ENCODE data around the gene PDZD2.
"Not testable (repeated sequence)": the region's sequence is repeated elsewhere in the genome, so short reads cannot be mapped to it uniquely, and the experiment has no call there.

PDZD2 gene

GRCh38 chr5:32057187-32058096, 418.5 kb downstream of the PDZD2 start:
- peak; percentile 8 for DNase-seq

- DNase-seq, result no peak
Observed at GRCh38 chr5:32058101-32058500, 419.2 kb downstream of the PDZD2 start.

- DNase-seq, result no peak
Observed at GRCh38 chr5:32058997-32059396, 420.1 kb downstream of the PDZD2 start.

DNA sequence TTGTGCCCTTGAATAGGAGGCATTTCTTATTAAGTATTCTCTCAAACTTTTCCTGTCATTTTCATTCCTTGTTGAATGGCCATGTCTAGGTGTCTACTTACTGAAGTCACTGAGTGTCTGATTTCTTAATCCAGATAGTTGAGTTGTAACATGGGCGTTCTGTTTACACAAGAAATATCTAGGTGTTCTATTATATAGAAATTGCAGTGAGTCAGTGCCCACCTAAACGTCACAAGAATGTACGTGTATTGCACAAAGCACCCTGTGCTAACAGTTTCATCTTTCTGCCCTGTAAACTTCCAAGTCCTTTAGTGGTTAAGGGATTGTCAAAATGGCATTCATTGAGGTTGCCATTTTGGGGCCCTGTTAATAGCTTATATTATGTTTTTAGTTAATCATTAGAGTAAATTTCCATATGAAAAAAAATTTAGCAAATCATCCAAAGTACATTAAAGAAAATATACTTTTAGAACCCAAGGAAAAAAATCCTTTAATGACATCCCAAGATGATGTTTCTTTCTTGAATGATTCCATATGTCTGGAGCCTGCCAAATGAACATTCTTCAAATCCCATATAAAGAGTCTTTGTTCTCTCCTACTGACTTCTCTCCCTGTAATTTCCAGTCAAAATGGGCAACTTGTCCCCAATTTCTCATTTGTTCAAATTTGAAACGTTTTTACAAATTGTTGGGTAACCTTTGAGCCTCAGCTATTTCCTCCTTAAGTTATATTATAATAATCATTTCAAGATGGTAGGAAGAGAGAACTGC, 421.0 kb downstream of the PDZD2 start:
- no peak for DNase-seq

GRCh38 chr5:32061236-32061635, 422.3 kb downstream of the PDZD2 start:
- DNase-seq, result no peak

GRCh38 chr5:32066448-32066847, 427.5 kb downstream of the PDZD2 start:
- no peak for DNase-seq

DNA sequence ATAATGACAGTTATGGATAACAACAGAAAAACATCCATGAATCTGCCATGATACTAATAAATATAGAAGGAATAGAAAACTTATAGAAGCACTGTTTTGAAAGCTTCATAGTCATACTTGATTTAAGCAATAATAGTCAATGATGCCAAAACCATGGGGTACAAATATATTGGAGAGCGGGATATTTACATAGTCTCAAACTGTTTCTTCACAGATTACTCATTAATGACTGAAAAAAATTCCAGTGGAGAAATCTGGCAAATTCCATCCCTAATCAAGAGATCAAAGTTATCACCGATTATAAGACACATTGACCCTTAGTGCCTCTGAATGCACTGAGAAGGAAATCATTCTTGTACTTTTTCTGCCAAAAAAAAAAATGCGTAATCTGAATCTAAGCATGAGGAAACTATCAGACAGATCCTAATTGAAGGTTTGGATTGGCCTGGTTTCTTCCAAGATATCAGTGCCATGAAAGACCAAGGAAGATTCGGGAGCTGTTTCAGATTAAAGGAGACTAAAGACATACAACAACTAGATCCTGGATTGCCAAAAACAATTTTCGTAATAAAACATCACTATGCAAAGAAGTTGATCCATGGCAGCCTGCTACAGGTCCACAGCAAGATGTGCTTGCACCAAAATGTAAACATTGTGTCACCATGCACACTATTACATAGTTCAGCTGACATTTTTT, 429.0 kb downstream of the PDZD2 start:
- DNase-seq, result no peak

DNA sequence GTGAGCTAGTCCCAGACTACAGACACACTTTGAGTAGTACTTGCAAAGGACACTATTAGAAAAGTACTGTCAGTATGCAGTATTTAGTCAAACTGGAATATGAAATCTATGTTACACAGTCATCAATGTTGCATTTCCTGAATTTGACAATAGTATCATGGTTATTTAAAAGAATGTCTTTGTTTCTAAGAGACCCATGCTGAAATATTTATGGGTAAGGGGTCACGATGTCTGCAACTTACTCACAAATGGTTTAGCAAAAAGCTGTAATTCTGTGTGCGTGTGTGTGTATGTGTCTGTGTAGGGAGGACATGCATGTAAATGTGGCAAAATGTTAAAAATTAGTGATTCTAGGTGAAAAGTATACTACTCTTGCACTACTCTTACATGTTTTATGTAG, 429.6 kb downstream of the PDZD2 start:
- no peak for DNase-seq

- DNase-seq, result no peak
Observed at GRCh38 chr5:32069396-32069795, 430.5 kb downstream of the PDZD2 start.

DNA sequence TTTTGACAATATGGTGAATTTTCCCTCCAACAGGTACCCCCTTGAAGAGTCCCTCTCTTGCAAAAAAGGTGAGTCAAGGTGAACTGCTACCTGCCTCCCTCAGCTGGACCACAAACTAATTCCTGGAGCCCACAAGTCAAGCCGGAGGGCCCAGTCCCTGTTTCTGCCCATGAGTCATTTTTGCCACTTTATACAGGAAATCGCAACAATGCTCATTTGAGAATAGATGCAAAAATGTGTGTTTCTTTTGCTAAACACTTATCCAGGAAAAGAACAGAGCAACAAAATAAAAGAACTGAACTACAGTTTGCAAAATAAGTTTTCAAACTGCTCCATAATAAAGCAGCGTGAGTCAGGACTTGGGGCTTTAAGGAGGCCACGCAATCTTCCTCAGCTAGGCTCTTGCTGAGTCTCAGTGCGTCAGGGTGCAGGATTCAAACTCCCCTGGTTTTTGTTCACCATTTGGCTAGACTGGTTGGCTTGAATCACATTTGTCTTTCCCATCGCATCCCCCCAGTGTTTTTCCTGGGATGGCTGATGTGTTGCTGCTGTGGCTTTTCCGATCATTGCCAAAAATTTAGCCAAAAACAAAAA, 432.5 kb downstream of the PDZD2 start:
- no peak for DNase-seq

DNA sequence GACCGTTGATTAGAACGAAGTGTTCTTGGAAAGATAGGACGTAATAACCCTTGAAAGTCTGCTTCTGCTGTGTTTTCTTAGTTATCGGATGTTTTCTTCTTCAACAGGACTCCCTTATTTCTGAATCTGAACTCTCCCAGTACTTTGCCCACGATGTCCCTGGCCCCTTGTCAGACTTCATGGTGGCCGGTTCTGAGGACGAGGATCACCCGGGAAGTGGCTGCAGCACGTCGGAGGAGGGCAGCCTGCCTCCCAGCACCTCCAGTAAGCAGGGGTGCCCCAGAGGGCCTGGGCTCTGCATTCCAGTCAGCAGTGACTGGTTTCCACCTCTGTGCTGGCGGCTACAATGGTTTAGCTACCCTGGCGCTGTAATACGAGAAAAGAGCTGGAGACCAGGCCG, 433.1 kb downstream of the PDZD2 start:
- DNase-seq, result no peak

DNA sequence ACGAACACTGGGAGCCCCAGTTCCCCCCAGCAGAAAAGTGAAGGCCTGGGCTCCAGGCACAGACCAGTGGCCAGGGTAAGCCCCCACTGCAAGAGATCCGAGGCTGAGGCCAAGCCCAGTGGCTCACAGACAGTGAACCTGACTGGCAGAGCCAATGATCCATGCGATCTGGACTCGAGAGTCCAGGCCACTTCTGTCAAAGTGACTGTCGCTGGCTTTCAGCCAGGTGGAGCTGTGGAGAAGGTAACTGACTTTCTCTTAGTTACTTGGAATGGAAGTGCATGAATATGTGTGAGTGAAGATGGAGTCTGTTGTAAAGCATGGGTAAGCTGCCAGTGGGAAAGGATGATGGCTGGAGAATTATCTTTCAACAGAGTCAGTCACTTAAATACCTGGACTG, 435.5 kb downstream of the PDZD2 start:
- DNase-seq, result no peak

DNA sequence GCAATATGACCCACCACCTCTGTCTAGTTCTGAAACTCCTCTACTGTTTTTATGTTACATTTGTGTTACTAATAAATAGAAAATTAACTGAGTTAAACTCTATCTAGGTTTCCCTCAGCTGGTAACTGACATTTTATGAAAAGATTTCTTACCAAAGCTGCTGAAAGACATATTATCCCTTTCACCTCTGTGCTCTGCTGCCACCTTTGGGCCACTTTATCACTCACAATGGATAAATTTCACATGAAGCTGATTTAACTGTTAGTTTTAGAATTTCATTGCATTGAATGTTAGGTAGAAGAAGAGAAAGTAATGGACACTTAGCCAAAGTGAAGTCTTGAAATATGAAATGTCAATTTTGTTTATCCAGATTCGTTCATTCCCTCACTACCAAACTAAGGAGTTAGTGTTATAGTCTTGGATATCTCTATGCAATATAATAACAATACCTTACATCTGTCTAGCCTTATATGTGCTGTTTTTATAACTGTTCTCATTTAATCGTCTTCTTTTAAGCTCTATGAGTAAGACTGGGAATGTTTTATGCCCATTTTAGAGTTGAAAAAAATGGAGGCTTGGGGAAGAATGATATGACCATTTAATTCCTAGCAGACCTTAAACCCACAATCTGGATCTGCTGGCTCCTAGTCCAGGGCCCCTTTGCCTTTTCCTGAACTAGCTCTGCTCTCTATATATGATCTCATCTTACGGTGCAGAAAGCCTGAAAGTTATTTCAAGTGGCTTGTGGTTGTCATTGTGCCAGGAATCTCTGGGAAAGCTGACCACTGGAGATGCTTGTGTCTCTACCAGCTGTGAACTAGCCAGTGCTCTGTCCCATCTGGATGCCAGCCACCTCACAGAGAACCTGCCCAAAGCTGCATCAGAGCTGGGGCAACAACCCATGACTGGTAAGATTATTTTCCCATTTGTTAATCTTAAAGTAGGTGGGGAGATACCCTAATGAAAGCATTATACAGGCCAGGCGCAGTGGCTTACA, 438.1 kb downstream of the PDZD2 start:
- peak; percentile 78 for DNase-seq

DNA sequence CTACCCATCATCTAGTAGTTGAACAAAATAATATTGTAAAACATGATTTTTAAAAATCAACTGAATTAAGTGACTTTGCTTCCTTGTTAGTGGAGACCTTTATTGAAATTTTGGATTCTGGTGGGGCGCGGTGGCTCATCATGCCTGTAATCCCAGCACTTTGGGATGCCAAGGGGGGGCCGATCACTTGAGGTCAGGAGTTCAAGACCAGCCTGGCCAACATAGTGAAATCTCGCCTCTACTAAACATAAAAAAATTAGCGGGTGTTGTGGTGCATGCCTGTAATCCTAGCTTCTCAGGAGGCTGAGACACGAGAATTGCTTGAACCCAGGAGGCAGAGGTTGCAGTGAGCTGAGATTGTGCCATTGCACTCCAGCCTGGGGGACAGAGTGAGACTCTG, 439.9 kb downstream of the PDZD2 start:
- not testable (repeated sequence) for DNase-seq

DNA sequence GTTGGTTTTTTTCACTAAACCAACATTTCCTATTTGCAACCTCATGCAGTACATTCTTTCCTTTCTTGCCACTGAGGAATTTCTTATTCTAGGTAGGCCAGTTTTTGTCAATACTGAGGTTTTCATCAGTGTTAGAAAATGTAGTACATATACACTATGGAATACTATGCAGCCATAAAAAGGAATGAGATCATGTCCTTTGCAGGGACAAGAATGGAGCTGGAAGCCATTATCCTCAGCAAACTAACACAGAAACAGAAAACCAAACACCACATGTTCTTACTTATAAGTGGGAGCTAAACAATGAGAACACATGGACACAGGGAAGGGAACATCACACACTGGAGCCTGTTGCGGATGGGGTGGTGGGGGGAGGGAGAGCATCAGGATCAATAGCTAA, 441.6 kb downstream of the PDZD2 start:
- DNase-seq, result not testable (repeated sequence)

GRCh38 chr5:32082701-32083100, 443.8 kb downstream of the PDZD2 start:
- DNase-seq, result no peak

- no peak for DNase-seq
Observed at GRCh38 chr5:32083981-32084430, 445.1 kb downstream of the PDZD2 start.

DNA sequence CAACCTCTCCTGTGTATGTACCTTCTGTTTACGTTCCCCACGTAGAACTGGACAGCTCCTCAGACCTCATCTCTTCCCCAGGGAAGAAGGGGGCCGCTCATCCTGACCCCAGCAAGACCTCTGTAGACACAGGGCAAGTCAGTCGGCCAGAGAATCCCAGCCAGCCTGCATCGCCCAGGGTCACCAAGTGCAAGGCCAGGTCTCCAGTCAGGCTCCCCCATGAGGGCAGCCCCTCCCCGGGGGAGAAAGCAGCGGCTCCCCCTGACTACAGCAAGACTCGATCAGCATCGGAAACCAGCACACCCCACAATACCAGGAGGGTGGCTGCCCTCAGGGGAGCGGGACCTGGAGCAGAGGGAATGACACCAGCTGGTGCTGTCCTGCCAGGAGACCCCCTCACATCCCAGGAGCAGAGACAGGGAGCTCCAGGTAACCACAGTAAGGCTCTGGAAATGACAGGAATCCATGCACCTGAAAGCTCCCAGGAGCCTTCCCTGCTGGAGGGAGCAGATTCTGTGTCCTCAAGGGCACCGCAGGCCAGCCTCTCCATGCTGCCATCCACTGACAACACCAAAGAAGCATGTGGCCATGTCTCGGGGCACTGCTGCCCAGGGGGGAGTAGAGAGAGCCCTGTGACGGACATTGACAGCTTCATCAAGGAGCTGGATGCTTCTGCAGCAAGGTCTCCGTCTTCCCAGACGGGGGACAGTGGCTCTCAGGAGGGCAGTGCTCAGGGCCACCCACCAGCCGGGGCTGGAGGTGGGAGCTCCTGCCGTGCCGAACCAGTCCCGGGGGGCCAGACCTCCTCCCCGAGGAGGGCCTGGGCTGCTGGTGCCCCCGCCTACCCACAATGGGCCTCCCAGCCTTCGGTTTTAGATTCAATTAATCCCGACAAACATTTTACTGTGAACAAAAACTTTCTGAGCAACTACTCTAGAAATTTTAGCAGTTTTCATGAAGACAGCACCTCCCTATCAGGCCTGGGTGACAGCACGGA, 448.5 kb downstream of the PDZD2 start:
- DNase-seq, result no peak

DNA sequence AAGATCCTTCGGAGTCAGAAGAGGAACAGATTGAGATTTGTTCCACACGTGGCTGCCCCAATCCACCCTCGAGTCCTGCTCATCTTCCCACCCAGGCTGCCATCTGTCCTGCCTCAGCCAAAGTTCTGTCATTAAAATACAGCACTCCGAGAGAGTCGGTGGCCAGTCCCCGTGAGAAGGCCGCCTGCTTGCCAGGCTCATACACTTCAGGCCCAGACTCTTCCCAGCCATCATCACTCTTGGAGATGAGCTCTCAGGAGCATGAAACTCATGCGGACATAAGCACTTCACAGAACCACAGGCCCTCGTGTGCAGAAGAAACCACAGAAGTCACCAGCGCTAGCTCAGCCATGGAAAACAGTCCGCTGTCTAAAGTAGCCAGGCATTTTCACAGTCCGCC, 449.3 kb downstream of the PDZD2 start:
- DNase-seq, result no peak

All from OCI-M1 (cell line).